Eye (tissue), 1 donor: ENCODE data around the gene MED26.

ENCODE experiments used
- DNase-seq: peaks from one replicate; pipeline ENCODE4 v3.0.0-alpha.2; 2015

The MED26 gene

GRCh38 chr19:16645140-16645539 is 17.1 kb upstream of the MED26 start:
- no peak for DNase-seq

DNA sequence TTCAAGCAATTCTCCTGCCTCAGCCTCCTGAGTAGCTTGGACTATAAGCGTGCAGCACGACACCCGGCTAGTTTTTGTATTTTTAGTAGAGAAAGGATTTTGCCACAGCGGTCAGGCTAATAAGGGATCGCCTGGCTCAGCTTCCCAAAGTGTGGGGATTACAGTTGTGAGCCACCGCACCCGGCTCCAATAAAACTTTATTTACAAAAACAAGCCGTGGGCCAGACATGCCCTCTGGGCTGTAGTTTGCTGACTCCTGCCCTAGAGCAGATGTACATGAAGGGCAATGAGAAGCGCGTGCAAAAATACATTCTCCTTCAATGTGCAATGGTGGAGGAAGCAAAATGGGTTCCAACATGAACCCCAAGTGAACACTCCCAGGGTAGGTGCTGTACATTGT is 13.7 kb upstream of the MED26 start:
- no peak for DNase-seq

GRCh38 chr19:16640951-16641350 is 12.9 kb upstream of the MED26 start:
- DNase-seq = no peak

DNA sequence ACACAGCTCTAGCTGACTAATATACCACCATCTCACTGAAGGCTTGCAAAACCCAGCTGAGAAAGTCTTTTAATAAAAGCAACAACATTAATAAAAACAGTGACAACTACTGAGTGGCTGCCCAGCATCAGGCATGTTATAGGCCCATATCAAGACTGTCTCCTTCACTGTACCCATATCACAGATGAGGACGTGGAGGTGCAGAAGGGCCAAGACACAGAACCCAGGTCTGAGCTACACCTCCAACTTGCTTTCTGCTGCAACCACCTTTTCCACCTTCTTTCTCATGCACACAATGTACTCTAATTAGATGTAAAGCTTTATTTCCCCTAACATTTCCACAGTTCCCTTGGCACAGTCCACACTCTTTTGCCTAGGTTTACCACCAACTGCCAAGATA is 10.7 kb upstream of the MED26 start:
- no peak for DNase-seq

GRCh38 chr19:16637535-16637934 is 9.5 kb upstream of the MED26 start:
- no peak for DNase-seq

- no peak for DNase-seq
Observed at GRCh38 chr19:16631465-16631864, 3.5 kb upstream of the MED26 start.

- DNase-seq = peak; percentile 71
Observed at GRCh38 chr19:16628984-16629691, 1.1 kb upstream of the MED26 start.

- no peak for DNase-seq
Observed at GRCh38 chr19:16627928-16628182, 149 bp downstream of the MED26 start.

DNA sequence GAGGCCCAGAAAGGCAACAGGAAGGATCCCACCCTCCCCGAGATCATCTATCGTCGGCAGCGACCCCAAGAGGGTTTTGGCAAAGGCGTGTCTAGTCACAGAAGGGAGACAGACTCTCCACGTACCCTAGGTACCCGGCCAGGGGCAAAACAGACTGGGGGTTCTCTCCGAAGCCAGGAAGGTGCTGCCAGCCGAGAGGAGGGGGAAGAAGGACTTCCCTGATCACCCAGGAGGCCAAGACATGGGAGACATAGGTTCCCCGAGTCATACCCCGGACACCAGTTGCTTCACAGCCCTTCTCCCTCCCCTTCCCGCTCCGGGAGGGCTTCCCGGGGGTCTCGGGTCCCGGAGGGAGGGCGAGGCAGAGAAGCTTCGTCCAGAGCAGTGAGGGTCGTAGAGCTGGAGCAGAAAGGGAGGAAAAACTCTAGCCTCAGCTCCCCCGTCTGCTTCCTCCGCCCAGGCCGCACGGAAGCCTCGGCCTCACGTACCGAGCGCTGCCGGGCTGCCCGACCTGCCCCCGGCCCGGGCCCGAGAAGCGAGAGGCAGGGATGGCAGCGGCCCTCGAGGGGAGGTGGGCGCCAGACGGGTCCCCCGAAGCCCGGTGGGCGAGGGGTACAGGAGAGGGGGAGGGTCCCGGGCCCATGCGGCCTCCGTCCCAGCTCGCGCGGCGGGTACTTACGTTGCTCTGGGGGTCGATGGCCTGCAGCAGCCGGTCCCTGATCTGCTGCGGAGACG is 644 bp downstream of the MED26 start:
- DNase-seq = peak; percentile 10

DNA sequence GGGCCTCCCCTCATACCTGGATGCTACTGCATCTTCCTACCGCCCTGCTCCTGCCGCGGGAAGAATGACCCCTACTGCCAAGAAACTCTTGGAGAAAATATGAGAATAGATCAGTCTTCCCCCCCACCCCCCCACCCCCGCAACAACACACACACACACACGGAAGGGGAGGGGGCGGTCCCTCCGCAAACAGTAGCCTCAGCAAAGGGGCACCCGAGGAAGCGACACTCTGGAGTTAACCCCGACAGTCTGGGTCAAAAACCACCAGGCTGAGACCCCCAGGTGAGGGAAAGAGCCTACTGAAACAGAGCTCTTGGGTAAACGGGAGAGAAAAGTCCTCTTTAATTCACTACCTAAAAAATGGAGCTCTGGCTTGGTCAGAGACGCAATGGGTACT is 1.2 kb downstream of the MED26 start:
- DNase-seq = no peak

- DNase-seq = no peak
Observed at GRCh38 chr19:16625163-16625958, 2.6 kb downstream of the MED26 start.

- no peak for DNase-seq
Observed at GRCh38 chr19:16624236-16624635, 3.8 kb downstream of the MED26 start.

- DNase-seq = no peak
Observed at GRCh38 chr19:16623576-16623975, 4.4 kb downstream of the MED26 start.

GRCh38 chr19:16623066-16623465 is 4.9 kb downstream of the MED26 start:
- DNase-seq = no peak

GRCh38 chr19:16621165-16621800 is 6.7 kb downstream of the MED26 start:
- DNase-seq = no peak

GRCh38 chr19:16620584-16620983 is 7.4 kb downstream of the MED26 start:
- no peak for DNase-seq

- DNase-seq = no peak
Observed at GRCh38 chr19:16620018-16620417, 8.0 kb downstream of the MED26 start.

- no peak for DNase-seq
Observed at GRCh38 chr19:16619457-16619856, 8.5 kb downstream of the MED26 start.

DNA sequence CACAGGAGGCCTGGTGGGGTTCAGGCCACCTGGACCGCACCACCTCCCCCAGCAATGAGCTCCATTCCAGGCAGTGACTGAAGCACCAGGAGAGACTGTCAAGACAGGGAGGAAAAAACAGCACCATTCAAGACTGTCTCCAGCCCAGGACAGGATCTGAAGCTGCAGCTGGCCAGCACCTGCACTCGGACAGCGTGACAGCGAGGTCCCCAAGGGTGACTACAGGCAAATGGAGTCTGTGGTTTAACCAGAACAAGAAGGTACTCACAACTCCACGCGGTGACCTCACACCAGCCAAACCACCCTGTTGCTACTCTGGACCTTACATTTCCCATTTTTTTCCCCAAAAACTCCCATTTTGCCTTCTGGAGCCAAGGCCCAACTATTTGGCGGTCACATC is 9.8 kb downstream of the MED26 start:
- no peak for DNase-seq

DNA sequence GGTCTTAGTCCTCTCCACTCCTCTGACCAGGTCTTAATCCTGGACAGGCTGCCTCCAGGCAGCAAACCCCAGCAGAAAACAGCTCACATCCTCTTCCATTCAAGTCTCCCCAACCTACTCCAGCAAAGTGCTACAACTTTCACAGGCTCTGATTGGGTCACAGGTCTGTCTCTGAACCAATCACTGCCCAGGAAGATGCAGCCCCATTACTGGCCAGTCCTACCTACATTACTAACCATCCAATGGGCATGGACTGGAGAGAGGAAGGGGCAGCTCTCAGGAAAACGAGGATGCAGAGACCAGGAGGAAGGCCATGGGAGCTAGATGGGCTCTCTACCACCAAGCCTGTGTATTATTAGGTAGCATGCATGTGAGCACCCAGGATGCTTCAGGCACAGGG is 12.2 kb downstream of the MED26 start:
- DNase-seq = no peak

GRCh38 chr19:16614941-16615340 is 13.1 kb downstream of the MED26 start:
- no peak for DNase-seq

GRCh38 chr19:16613841-16614240 is 14.2 kb downstream of the MED26 start:
- no peak for DNase-seq

DNA sequence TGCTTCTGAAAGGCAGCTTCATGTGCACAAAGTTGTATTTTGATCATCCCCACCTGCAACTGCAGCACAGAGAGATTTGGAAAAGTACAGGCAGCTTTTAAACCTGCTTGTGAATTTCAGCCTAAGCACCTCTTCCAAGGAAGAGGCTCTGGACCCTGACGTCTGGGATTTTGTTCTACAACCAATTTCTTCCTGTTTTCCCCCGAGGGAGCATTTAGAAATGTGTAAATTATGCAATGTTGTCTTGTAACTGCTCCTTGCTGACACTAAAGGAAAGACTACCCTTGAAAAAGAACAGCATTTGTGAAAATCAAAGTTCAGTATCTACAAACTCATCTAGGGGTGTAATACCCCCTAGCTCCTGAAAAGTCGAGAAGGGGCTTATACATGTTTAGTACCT is 15.4 kb downstream of the MED26 start:
- DNase-seq = no peak

GRCh38 chr19:16611121-16611520 is 16.9 kb downstream of the MED26 start:
- no peak for DNase-seq
